Measurements from ENCODE around the gene SUSD6.

The SUSD6 gene

GRCh38 chr14:69675245-69675583 lies 63.8 kb downstream of the SUSD6 start:
- DNase-seq, result no peak

DNA sequence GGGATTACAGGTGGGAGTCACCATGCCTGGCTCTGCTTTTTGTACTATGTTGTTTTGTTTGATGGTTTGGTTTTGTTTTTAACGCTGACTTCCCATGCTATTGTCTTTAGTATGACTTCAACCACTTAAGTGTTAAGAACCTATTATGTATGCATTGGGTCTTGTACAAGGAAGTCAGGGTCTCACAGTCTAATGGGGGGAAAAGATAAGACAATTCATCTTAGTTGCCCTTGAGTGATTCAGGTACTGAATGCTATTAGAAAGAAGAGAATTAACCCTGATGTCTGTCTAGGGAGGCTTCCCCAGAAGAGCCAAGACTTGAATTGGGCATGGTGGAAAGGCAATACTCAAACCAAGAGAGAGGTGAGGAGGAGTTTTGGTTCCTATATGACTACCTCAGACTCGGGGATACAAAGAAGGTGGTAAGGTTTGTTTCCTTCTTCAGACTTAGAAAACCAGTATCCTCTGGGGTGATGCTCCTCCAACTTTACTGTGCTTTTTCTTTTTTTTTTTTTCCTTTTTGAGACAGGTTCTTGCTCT lies 64.6 kb downstream of the SUSD6 start:
- DNase-seq, result no peak

GRCh38 chr14:69676723-69677122 lies 65.3 kb downstream of the SUSD6 start:
- no peak for DNase-seq

GRCh38 chr14:69680297-69680696 lies 68.9 kb downstream of the SUSD6 start:
- no peak for DNase-seq

- no peak for DNase-seq
Observed at GRCh38 chr14:69682136-69682535, 70.7 kb downstream of the SUSD6 start.

DNA sequence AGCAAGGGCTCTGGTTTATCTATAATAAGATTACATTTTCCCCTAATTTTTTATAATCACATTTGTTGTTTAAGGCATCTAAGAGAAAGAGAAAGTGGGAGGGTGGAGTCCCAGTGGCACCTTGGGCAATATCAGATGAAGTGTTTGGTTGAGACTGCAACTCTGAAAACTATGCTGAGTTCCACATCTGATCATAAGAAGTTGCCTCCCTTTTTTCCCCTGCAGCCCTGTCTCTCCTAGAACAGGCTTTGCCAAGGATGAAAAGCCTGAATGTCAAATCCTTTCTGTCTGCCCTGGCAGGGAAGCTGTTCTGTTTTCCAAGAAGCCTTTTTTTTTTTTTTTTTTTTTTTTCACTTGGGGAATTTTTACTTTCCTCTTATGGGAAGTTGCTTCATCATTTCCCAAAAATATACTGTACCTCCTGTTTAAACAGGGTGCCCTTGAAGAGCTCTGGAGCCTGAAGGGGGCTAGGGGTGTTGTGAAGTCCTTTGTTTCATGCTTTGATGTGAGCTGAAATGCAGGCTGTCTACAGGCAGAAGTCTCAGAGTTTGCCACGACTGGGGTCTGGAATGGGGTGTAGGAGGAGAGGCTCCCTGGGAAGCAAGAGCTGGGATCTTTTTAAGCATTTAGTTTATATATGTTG lies 71.3 kb downstream of the SUSD6 start:
- peak; percentile 54 for DNase-seq

- DNase-seq, result no peak
Observed at GRCh38 chr14:69683971-69684370, 72.6 kb downstream of the SUSD6 start.

- no peak for DNase-seq
Observed at GRCh38 chr14:69684461-69685217, 73.2 kb downstream of the SUSD6 start.

GRCh38 chr14:69685218-69685616 lies 73.8 kb downstream of the SUSD6 start:
- DNase-seq, result peak; percentile 83

GRCh38 chr14:69685716-69686115 lies 74.3 kb downstream of the SUSD6 start:
- DNase-seq, result peak; percentile 47

DNA sequence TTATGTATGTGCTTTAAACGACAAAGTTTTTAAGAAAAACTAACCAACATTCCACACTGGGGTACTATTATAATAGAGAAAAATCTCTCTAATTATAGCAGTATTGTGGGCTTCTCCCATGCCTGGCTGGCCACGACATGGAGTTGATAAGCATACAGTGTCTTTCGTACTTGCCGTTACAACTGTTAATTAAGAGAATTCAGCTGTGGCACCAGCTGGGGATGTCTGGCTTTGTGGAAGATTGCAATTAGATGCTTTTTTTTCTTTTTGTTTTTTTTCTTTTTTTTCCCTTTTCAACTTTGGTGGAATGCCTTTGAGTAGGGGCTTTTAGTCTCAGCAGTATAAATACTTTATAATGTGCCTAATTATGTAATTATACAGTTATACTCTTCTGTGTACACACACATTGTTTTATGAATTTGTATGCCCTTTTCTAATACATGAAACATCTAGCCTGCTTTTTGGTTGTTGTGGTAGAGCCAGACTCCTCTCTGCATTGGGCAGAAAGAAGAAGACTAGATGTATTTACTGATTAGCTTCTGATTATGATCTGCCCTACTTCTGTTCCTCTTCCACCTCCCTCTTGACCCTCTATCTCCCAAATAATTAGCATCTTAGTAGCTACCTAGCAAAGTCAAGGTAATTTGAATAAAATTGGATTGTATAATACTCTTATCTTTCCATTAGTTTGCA lies 76.4 kb downstream of the SUSD6 start:
- DNase-seq, result no peak

DNA sequence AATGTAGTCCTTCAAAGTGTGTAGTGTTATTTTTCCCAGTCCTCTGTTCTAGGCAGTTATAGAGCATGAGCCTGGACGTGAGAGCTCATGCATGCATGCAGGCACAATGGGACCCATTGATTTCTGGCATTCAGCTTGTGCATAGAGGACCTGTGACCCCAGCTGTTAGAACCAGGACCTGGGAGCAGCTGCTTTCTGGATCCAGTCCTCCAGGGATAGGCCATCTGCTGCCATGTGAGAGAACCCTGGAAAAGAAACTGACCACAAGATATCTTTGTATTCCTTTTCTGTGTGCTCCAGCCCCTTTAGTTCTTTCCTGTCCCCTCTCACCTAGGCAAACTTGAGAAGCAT lies 76.9 kb downstream of the SUSD6 start:
- no peak for DNase-seq

GRCh38 chr14:69690042-69690441 lies 78.6 kb downstream of the SUSD6 start:
- DNase-seq, result no peak

GRCh38 chr14:69692594-69692993 lies 81.2 kb downstream of the SUSD6 start:
- DNase-seq, result no peak

- no peak for DNase-seq
Observed at GRCh38 chr14:69693145-69693544, 81.7 kb downstream of the SUSD6 start.

GRCh38 chr14:69693801-69694729 lies 82.7 kb downstream of the SUSD6 start:
- DNase-seq, result no peak

- no peak for DNase-seq
Observed at GRCh38 chr14:69694730-69695281, 83.4 kb downstream of the SUSD6 start.

DNA sequence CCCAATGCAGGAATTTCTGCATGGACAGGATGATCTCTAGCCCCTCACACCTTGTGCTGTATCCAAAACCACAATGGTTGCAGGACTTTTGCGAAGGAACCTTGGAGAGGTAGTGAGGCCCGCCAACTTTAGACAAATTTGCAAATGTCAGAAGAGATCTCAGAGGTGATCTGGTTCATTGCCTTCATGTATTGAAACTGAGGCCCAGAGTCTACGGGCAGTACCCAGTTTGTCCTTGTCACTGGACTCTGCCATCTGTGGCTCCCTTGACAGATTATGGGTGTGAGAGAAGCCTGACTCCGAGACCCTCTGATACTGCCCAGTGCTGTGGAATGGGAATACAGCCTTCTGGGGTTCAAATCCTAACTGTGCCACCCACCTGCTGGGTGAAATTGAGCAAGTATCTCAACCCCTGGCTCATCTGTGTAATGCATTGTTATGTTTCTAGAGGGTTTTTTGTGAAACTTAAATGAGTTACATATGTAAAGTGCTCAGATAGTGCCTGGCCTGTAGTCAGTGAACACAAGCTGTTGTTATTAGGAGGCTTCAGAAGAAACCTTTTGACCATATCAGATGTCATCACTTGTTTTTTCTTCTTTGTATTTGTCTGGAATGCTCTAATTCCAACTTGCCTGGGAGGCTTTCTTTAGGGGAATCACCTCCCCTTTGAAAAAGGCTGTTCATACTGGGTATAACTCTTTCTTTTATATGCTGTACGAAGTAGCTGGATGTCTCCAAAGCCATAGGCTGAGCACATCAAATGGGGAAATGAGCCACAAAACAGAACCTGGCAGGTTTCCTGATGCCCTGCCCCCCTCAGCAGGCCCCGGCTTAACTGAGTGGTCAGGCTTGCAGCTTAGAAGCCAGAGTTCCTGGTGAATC lies 84.2 kb downstream of the SUSD6 start:
- no peak for DNase-seq

- no peak for DNase-seq
Observed at GRCh38 chr14:69696204-69696527, 84.8 kb downstream of the SUSD6 start.

DNA sequence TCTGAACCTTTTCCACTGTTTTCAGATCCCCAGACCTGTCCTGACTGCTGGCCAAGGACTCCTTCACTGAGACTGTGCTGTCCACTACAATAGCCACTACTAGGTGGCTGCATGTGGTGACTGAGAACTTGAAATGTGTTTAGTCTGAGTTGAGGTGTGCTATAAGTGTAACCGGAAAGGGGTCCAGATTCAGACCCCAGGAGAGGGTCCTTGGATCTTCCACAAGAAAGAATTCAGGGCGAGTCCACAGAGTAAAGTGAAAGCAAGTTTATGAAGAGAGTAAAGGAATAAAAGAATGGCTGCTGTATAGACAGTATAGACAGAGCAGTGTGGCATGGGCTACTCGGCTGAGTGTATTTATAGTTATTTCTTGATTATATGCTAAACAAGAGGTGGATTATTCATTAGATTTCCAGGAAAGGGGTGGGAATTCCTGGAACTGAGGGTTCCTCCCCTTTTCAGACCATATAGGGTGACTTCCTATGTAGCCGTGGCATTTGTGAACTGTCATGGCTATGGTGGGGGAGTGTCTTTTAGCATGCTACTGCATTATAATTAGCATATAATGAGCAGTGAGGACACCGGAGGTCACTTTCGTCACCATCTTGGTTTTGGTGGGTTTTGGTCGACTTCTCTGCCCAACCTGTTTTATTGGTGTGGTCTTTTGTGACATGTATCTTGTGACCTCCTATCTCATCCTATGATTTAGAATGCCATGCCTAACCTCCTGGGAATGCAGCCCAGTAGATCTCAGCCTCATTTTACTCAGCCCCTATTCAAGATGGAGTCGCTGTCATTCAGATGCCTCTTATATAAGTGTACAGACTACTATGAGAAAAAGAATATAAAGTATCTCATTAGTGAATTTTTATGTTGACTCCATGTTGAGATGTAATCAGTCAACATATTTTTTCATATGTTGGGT lies 85.5 kb downstream of the SUSD6 start:
- peak; percentile 57 for DNase-seq

DNA sequence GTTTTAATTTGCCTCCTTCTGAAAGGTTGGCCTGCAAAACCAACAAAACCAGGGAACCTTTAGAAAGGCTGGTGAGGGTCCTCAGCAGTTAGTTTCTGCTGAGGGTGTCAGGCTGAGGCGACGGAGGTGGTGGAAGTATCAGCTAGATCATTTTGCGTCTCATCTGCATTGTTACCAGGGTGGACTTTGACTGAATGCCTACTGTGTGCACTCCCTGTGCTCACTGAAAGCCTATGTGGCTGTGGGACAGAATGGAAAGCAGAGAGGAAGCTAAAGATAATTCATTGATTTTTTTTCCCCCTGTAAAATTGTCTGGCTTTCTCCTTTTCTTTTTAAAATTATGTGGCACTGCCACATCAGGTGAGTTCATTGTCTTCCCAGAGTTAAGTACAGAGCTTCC lies 87.2 kb downstream of the SUSD6 start:
- no peak for DNase-seq
